CD4-positive, CD25-positive, alpha-beta regulatory T cell (primary cell): ENCODE measurements around the gene SLC4A5. TPM values are rescaled to one million over a fixed set of nuclear protein-coding genes. Genes with fewer than 3 reads are reported as not detected.

Experiments used
- ATAC-seq, 2 donors: fragments of 150-1000 bp; cut with Tn5 transposase; one replicate each; pipeline ENCODE4 v1.10.0; 2021; ENCODE audit warnings: low read depth in 2 of 2, moderate number of reproducible peaks in 2 of 2, moderate library complexity in 1 of 2
- DNase-seq, 3 donors: peaks; one replicate each; pipeline versions ENCODE4 v3.0.0 to v3.0.0-alpha.2; 2012 to 2022; ENCODE audit warnings: mixed read lengths in 1 of 3
- H3K27ac ChIP-seq: one replicate; pipeline ENCODE4 v1.7.0; 2013; ENCODE audit warnings: mild to moderate bottlenecking, low read length; ENCODE audit not compliant: insufficient read depth, poor library complexity, severe bottlenecking
- H3K27me3 ChIP-seq: one replicate; pipeline ENCODE4 v1.7.0; 2013; ENCODE audit warnings: low read length; ENCODE audit not compliant: control insufficient read depth, insufficient read depth
- H3K36me3 ChIP-seq: one replicate; pipeline ENCODE4 v1.7.0; 2013; ENCODE audit warnings: mild to moderate bottlenecking, low read length, moderate library complexity; ENCODE audit not compliant: control insufficient read depth, insufficient read depth
- H3K4me1 ChIP-seq: 2 replicates; pipeline ENCODE4 v1.7.0; 2013; ENCODE audit warnings: mild to moderate bottlenecking, low read length; ENCODE audit not compliant: insufficient read depth, control insufficient read depth, poor library complexity, severe bottlenecking
- H3K4me3 ChIP-seq: one replicate; pipeline ENCODE4 v1.7.0; 2013; ENCODE audit warnings: low read depth, mild to moderate bottlenecking, low read length, moderate library complexity
- H3K9me3 ChIP-seq, 2 experiments: 1 replicate in 1 of 2; 2 replicates in 1 of 2; pipeline ENCODE4 v1.7.0; 2013; ENCODE audit warnings: low read length in 2 of 2, mild to moderate bottlenecking in 1 of 2, moderate library complexity in 1 of 2; ENCODE audit not compliant: control insufficient read depth in 2 of 2
- H3K27ac Mint-ChIP-seq, 3 donors: one replicate each; pipeline ENCODE4 v1.8.0; 2020 to 2022; ENCODE audit warnings: mild to moderate bottlenecking in 3 of 3, mixed read lengths in 3 of 3, moderate library complexity in 2 of 3
- H3K27me3 Mint-ChIP-seq: one replicate; pipeline ENCODE4 v1.8.0; 2022; ENCODE audit warnings: mild to moderate bottlenecking, mixed read lengths
- H3K36me3 Mint-ChIP-seq: one replicate; pipeline ENCODE4 v1.8.0; 2020; ENCODE audit warnings: mixed read lengths
- H3K4me1 Mint-ChIP-seq, 4 donors: one replicate each; pipeline ENCODE4 v1.8.0; 2020 to 2022; ENCODE audit warnings: mixed read lengths in 4 of 4, mild to moderate bottlenecking in 1 of 4
- H3K4me3 Mint-ChIP-seq, 4 donors: one replicate each; pipeline ENCODE4 v1.8.0; 2020 to 2022; ENCODE audit warnings: mild to moderate bottlenecking in 4 of 4, mixed read lengths in 4 of 4, moderate library complexity in 3 of 4
- H3K9me3 Mint-ChIP-seq, 7 donors: one replicate each; pipeline ENCODE4 v1.8.0; 2020 to 2022; ENCODE audit warnings: mixed read lengths in 7 of 7, mild to moderate bottlenecking in 3 of 7, moderate library complexity in 2 of 7
- polyA plus RNA-seq, 4 donors: library from polyadenylated mRNA; unstranded; fragments of 300-500 nt; fragmentation: Illumina TruSeq; gene quantifications; one replicate each; pipeline ENCODE4 v1.2.3, GENCODE V29; 2021
- total RNA-seq: library from RNA; stranded (reverse); gene quantifications from one replicate; pipeline ENCODE4 v1.2.3, GENCODE V29; 2022

The SLC4A5 gene
- 12.7 TPM for total RNA-seq
- polyA plus RNA-seq: under 1 TPM; 0.30 to 0.93 (median 0.62) TPM

GRCh38 chr2:74343316-74343715 is at the start of gene SLC4A5:
TSS of gene SLC4A5 (minus strand) at chr2:74343416. CDS start at chr2:74315023, 28,393 bp downstream.
- Mint-ChIP-seq H3K27ac (peak within 1 kb of the TSS in 1 of 3 donors; percentile 2), H3K4me3 (no peak within 1 kb of the TSS), H3K4me1 (no peaks in the 10 kb centered on the region), H3K9me3 (no peaks in the 10 kb centered on the region), H3K27me3 (no peaks in the 10 kb centered on the region), H3K36me3 (peaks cover 18% of the 10 kb centered on the region)
- ATAC-seq (no peak), DNase-seq (no peak)
- Histone ChIP-seq H3K36me3 (no peaks in the 10 kb centered on the region), H3K9me3 (no peaks in the 10 kb centered on the region), H3K4me3 (no peak within 1 kb of the TSS), H3K27me3 (no peaks in the 10 kb centered on the region), H3K27ac (no peak within 1 kb of the TSS), H3K4me1 (no peaks in the 10 kb centered on the region)

DNA sequence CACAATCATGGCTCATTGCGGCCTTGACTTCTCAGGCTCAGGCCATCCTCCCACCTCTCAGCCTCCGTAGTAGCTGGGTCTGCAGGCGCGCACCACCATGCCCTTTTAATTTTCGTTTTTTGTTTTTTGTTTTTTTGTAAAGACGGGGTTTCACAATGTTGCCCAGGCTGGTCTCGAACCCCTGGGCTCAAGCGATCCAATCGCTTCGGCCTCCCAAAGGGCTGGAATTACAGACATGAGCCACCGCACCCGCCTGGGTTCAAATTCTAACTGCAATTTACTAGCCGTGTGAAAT is 49.2 kb upstream of the SLC4A5 start:
- no peak overlapping the region for H3K4me3 Mint-ChIP-seq

DNA sequence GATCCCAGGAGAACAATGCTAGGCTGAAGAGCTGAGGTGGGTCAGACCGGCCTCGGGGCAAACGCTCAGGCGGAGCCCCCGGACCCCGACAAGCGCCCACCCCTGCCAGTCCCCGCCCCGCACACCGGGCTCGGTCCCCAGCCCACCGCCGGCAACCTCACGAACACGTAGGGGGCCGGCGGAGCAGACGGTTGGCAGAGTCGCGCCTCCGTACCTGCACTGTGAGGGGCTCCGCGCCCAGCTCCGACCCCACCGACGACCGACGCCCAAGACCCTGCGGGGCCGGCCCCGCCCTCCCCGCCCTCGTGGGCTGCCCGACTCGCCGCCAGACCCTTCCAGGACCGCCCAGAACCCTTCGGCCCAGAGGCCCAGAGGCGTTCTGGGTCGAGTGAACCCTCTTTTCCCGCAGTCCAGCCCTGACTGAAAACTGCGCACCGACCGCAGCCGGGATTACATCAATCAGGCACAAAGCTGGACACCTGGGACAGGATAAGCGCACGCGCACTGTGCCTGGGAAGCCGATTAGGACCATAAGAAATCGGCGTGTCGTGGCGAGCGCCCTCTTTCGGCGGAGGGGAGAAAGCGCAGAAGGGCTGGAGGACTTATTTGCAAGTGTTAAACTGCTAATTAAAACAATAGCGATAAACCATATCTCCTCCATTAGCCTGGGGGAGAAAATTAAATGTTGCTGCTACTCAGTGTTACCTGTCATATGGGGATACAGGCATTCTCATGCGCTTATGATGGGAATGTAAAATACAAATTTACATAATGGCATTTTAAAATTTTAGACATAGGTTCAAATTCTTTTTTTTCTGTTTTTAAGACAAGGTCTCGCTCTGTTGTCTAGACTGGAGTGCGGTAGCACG is 48.6 kb upstream of the SLC4A5 start:
- H3K27ac ChIP-seq: peak overlapping the region; percentile 91
- Mint-ChIP-seq H3K9me3 (no peaks in the 10 kb centered on the region), H3K27ac (peak overlapping the region; percentile 96 to 100 (median 100)), H3K4me3 (peak overlapping the region in 1 of 4 donors; percentile 98), H3K36me3 (no peaks in the 10 kb centered on the region), H3K4me1 (peaks cover 6 to 9% (median 7%) of the 10 kb centered on the region in 4 donors), H3K27me3 (peaks cover 21% of the 10 kb centered on the region)
- peaks cover 7% of the 10 kb centered on the region for H3K27me3 ChIP-seq
- peak; percentile 91 to 92 for ATAC-seq
- peaks cover 24% of the 10 kb centered on the region for H3K4me1 ChIP-seq
- no peaks in the 10 kb centered on the region for H3K36me3 ChIP-seq
- DNase-seq: peak; percentile 90 to 96 (median 96)
- H3K4me3 ChIP-seq: peak overlapping the region; percentile 89
- H3K9me3 ChIP-seq: no peaks in the 10 kb centered on the region

More for the DNA sequence above, 49.2 kb upstream of the SLC4A5 start:
- peaks cover 24% of the 10 kb centered on the region for H3K4me1 ChIP-seq
- Mint-ChIP-seq H3K27me3 (peaks cover 21% of the 10 kb centered on the region), H3K36me3 (no peaks in the 10 kb centered on the region), H3K4me1 (peaks cover 6 to 9% (median 7%) of the 10 kb centered on the region in 4 donors), H3K27ac (peak overlapping the region in 2 of 3 donors; percentile 27 to 95), H3K9me3 (no peaks in the 10 kb centered on the region)
- H3K27me3 ChIP-seq: peaks cover 7% of the 10 kb centered on the region
- no peaks in the 10 kb centered on the region for H3K36me3 ChIP-seq
- H3K4me3 ChIP-seq: no peak overlapping the region
- ATAC-seq (no peak), DNase-seq (no peak)
- H3K9me3 ChIP-seq: no peaks in the 10 kb centered on the region
- no peak overlapping the region for H3K27ac ChIP-seq

GRCh38 chr2:74391209-74391579 is 48.0 kb upstream of the SLC4A5 start:
- Mint-ChIP-seq H3K9me3 (no peaks in the 10 kb centered on the region), H3K36me3 (no peaks in the 10 kb centered on the region), H3K4me3 (peak overlapping the region in 1 of 4 donors; percentile 98), H3K4me1 (peaks cover 6 to 9% (median 7%) of the 10 kb centered on the region in 4 donors), H3K27ac (peak overlapping the region; percentile 82 to 100 (median 96)), H3K27me3 (peaks cover 21% of the 10 kb centered on the region)
- Histone ChIP-seq H3K27ac (peak overlapping the region; percentile 91), H3K27me3 (peaks cover 7% of the 10 kb centered on the region), H3K9me3 (no peaks in the 10 kb centered on the region), H3K4me3 (peak overlapping the region; percentile 89), H3K36me3 (no peaks in the 10 kb centered on the region), H3K4me1 (peaks cover 24% of the 10 kb centered on the region)
- ATAC-seq (peak; percentile 10 to 19), DNase-seq (no peak)

DNA sequence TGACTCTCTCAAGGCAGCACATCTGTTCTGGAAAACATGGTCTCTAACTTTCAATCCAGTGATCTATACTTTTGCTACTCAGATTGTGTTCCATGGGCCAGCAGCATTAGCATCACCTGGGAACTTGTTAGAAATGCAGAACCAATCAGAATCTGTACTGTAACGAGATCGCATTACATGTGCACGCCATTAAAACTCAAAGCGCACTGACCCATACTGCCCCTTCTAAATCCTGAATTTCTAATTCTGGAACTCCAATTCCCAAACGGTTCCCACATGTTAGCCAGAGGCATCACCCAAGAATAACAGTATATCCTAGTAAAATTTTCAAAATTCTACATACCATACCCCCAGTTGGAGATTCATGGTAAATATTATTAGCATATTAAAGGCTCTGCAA is 47.4 kb upstream of the SLC4A5 start:
- no peaks in the 10 kb centered on the region for H3K9me3 Mint-ChIP-seq

GRCh38 chr2:74387346-74387745 is 44.1 kb upstream of the SLC4A5 start:
- H3K9me3 ChIP-seq: no peaks in the 10 kb centered on the region
- H3K27me3 Mint-ChIP-seq: peaks cover 7% of the 10 kb centered on the region
- ATAC-seq: no peak
- H3K4me3 ChIP-seq: no peak overlapping the region
- H3K36me3 Mint-ChIP-seq: peaks cover 3% of the 10 kb centered on the region
- no peaks in the 10 kb centered on the region for H3K27me3 ChIP-seq
- H3K9me3 Mint-ChIP-seq: no peaks in the 10 kb centered on the region
- DNase-seq: no peak
- H3K4me1 Mint-ChIP-seq: peaks cover 6 to 17% (median 8%) of the 10 kb centered on the region in 4 donors
- H3K36me3 ChIP-seq: peaks cover 13% of the 10 kb centered on the region
- H3K27ac Mint-ChIP-seq: no peak overlapping the region
- H3K27ac ChIP-seq: no peak overlapping the region
- peaks cover 24% of the 10 kb centered on the region for H3K4me1 ChIP-seq
- no peak overlapping the region for H3K4me3 Mint-ChIP-seq

More for the DNA sequence above, 47.4 kb upstream of the SLC4A5 start:
- Mint-ChIP-seq H3K36me3 (no peaks in the 10 kb centered on the region), H3K4me1 (peaks cover 6 to 9% (median 7%) of the 10 kb centered on the region in 4 donors), H3K4me3 (peak overlapping the region in 1 of 4 donors; percentile 98), H3K27me3 (peaks cover 21% of the 10 kb centered on the region), H3K27ac (peak overlapping the region in 2 of 3 donors; percentile 67 to 96)
- Histone ChIP-seq H3K4me1 (peaks cover 24% of the 10 kb centered on the region), H3K4me3 (peak overlapping the region; percentile 89), H3K36me3 (peaks cover 3% of the 10 kb centered on the region), H3K27me3 (peaks cover 7% of the 10 kb centered on the region), H3K27ac (no peak overlapping the region), H3K9me3 (no peaks in the 10 kb centered on the region)
- no peak for ATAC-seq
- DNase-seq: no peak

GRCh38 chr2:74385396-74385795 is 42.2 kb upstream of the SLC4A5 start:
- no peaks in the 10 kb centered on the region for H3K27me3 ChIP-seq
- Mint-ChIP-seq H3K36me3 (peaks cover 7% of the 10 kb centered on the region), H3K4me3 (no peak overlapping the region), H3K9me3 (no peaks in the 10 kb centered on the region), H3K4me1 (peaks cover 14 to 29% (median 16%) of the 10 kb centered on the region in 4 donors), H3K27ac (no peak overlapping the region), H3K27me3 (no peaks in the 10 kb centered on the region)
- H3K4me3 ChIP-seq: no peak overlapping the region
- DNase-seq (no peak), ATAC-seq (no peak)
- peaks cover 13% of the 10 kb centered on the region for H3K36me3 ChIP-seq
- no peak overlapping the region for H3K27ac ChIP-seq
- H3K4me1 ChIP-seq: peaks cover 23% of the 10 kb centered on the region
- no peaks in the 10 kb centered on the region for H3K9me3 ChIP-seq
